SK-MEL-5 (cell line): ENCODE results near the gene TTC28. TPM values are rescaled to one million over a fixed set of nuclear protein-coding genes. Genes with fewer than 3 reads are reported as not detected.
A peak's percentile ranks its signal among the peaks of the same experiment; 100 is the strongest.

ENCODE experiments used
- DNase-seq: peaks from one replicate; pipeline ENCODE4 v3.0.0-alpha.2; 2016; ENCODE audit warnings: low read depth, low spot score
- in situ Hi-C: cut with HindIII; loops from 2 replicates; pipeline ENCODE4 v1.10.0; 2016; ENCODE audit warnings: low sequenced_read_pairs, high pct_unique_total_duplicates, low pct_unique_long_range_greater_than_20kb
- total RNA-seq: library from RNA; depleted of rRNA; stranded (reverse); fragments of >200 nt; shearing (Covaris generic); gene quantifications from 2 replicates; pipeline ENCODE4 v1.2.3, GENCODE V29; 2014

Gene TTC28
- total RNA-seq, 1 experiment from 2014 or later: 5.8 TPM

DNA sequence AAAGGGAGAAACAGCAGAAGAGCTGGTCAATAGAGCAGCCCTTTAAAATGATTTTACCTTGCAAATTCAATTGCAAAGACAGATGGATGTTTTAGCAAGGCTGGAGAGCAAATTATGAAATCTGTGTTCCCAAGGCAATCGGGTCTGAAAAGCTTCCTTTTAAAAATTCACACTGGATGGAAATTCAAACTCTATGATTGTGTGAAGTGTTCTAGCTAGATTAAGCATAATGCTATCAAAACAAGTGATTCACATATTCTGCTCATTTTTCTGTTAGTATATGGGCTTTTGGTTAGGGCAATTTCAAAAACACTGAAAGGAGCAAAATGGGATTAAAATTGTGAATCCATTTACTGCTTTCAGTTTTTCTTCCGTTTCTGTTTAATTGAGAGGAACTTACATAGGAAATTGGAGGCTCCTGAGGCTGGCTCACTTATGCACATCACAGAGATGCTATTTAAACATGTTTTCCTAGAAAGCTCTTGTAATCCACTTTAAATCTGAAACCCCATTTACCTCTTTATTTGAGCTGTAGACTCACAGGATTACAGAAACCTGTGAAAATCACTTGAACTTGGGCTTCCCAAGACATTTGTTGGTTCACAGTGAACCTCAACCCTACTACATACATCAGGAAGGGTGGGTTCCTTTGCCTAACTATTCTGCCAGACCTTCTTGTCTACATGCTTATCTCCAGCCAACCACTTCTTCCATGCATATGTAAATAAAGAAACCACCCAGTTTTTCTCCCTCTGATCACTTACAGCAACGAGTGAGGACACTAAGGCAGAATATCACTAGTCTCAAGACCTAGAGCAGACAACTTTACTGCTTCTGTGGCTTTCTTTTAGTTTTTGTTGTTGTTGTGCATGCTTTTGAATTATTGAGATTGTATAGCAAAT, 558.7 kb downstream of the TTC28 start:
- in situ Hi-C loops: no loop called here
- no peak for DNase-seq

DNA sequence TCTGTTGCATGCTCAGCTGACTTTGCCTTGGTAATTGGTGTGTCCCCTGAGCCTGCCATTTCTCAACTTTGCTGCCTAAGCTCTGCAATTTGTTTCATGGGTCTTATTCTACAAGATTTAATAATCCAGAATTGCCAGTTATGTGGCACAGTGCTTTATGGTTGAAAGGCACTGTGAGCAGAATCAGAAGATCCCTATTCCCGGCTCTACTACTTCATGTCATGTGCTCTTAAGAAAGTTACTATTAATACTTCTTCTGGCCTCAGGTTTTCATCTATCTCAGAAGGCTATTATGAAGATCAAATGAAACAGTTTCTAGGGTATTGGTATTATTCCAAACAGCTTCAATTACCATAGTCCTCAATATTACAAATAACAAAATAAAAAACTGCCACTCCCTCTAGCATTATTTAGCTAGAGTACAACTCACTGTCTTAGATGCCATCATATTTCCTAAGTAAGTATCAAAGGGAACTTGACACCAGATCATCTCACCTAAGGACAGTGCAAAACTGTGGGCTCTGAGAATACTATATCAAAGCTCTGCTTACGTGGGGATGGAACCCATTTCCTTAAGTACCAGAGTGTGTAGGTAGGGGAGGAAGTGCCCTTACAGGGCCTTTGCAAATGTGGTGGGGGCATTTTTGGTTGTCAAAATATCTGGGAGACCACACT, 560.5 kb downstream of the TTC28 start:
- DNase-seq: no peak
- in situ Hi-C loops: no loop called here

DNA sequence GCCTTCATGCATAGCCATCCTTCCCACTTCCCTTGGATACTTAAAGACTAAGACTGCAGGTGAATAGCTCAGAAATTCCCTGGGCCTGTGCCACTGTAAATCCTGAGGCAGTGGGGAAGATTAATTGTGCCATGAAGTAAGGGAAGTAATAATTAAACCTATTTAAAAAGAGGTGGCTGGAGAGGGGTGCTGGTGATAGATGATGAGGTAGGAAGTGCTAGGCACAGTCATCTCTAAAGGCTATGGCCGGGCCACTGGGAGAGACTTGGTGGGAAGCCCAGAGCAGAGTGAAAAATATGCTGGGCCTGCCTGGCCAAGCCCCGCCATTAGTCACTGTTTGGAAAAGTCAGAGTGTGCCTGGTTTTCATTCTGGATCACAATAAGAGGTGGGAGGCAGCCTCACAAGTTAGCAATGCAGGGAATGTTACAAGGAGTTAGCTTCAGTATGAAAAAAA, 563.4 kb downstream of the TTC28 start:
- in situ Hi-C loops: no loop called here
- no peak for DNase-seq

DNA sequence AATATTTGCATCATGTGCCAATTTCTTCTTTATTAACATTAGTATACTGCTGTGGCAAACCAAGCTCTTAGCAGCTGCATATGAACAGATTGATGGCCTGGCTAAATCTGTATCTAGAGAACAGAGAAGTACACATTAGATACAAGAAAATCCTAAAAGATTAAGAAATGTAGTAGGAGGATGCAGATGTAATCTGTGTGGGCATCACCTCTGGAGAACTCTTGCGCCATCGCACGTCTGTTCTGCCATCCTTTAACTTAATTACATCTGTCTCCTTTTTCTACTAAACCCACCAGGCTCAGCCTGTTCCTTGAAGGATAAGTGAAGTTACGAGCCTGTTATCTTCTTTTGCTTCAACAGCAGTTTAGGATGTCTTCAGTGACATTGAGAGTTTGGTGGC, 564.2 kb downstream of the TTC28 start:
- in situ Hi-C loops: no loop called here
- DNase-seq: no peak

DNA sequence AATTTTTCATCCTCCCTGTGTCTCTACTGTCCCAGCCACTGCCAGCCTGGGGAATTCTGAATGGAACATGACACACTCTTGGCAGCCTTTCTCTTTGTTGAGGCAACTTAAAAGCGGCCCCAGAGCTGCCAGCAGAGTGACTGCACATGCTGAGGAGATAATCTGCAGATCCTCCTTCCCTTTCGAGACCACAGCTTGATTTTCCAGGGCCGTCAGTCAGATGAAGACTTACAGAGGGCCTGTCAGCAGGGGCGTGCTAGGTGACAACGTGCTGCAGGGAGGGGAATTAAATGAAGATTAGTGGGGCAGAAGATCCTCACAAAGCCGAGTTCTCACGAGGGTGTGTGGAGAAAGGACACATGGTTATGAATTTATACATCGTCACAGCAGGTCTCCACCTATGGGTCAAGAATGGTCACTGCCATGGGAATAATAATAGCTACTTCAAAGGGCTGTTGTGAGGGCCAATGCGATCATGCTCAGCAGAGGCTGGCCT, 567.0 kb downstream of the TTC28 start:
- in situ Hi-C loops: no loop called here
- peak; percentile 73 for DNase-seq

DNA sequence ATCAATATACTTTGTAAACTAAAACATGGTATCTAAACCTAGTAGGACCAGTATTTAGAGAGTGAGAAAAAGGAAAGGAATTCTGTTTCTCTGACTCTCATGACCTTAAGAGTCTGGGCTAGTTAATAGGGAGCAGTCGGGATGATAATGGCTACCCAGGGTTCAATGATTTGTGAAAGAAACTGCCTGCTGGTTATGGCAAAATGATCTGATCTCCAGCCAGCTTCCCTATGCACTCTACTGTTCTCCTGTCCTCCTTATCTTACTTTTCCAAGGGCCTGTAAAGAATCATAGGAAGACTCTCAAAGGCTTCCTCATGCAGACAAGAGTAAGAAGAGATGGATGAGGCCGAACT, 567.5 kb downstream of the TTC28 start:
- in situ Hi-C loops: no loop called here

DNA sequence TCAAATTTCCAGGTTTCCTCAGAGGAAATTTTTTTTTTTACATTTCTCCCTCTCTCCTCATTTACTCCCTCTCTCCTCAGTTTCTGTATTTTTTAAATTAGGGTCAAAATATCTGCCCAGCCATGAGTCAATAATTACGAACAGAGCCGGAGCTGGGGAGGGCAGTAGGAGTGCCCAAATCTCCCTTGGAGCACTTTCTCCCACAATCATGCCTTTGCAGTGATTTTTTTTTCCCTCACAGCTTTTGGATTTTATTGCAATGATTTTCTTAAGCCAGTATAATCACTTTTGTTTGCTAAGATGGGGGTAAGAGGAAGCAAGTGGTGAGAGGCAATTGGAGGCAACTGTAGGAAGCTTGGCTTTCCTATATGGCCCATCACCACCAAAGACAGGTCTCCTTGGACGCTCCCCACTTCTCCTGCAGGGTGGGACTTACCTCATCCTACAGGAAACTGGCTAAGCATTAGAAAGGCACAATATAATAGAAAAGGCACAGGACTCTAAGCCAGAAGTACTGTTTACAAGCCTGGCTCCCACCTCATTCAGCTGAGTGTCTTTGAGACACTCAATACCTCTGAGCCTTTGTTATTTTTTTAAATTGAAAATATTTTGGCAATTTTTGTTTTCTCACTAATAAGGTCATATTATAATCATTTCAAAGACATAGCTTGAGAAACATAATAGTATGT, 568.0 kb downstream of the TTC28 start:
- no peak for DNase-seq
- in situ Hi-C loops: no loop called here

More for the DNA sequence above, 567.5 kb downstream of the TTC28 start:
- no peak for DNase-seq

DNA sequence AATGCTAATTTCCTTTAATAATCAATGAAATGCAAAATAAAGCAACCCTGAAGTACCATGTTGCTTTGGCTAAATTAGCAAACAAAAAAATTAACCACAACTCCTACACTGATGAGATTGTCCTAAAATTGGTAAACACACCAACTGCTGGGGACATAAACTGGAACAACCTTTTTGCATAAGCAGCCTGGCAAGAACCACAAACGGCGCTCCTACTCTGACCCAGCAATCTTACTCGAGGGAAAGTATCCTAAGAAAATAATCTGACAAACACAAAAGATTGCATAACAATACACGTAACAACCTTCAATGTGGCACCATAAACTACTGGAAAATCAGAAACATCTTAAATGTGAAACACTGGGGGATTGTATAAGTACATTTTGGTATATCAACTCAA, 570.8 kb downstream of the TTC28 start:
- DNase-seq: no peak
- in situ Hi-C loops: no loop called here

DNA sequence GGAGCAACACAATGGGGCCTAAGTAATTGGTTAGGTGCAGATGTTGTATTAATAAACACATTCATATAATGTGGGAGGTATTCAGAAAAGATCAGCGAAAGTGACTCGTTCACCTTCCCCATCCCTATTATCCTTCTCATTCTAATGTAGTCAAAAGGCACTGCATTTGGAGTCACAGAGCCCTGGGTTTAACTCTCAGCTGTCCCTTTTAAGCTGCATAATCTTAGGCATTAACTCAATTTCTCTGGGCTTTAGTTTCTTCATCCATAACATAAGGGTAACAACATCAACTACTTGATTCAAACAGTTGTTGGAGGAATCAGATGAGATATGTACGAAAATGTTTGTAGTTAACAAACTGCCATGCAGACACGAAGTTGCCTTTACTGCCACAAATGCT, 573.0 kb downstream of the TTC28 start:
- in situ Hi-C loops: no loop called here
- no peak for DNase-seq

DNA sequence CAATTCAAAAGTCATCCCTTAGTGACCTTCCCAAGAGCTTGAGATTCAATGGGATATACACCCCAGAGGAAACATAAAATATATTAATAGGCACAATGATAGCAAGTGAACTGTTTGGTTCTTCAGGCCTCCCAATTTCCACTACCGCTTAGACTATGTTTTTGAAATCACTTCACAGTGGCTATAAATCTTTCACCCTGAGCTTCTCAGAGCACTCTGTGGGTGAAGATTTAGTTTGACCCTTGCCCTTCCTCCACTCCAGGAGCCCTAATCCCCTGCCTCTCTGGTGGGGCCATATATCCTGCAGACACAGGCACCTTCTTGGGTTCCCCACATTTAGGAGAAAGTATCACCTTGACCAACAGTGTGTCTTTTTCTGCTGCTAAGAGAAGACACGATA, 573.7 kb downstream of the TTC28 start:
- no peak for DNase-seq
- in situ Hi-C loops: no loop called here

DNA sequence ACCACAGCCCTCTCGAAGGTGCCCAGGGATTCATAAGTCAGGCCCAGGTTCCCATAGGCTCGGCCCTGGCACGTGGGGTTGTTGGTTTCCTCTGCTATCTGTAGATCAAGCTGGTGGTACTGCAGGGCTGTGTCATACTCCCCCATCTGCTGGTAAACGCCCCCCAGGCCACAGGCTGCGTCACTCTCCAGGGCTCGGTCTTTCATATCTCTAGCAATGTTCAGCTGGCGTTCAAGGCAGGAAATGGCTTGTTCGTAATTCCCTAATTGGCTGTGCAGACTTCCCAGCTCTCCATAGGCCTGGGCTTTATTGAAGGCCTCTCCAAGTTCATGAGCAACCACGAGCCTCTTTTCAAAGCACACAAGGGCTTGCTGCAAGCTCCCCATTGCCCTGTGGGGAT, 574.2 kb downstream of the TTC28 start:
- in situ Hi-C loops: no loop called here
- DNase-seq: no peak

DNA sequence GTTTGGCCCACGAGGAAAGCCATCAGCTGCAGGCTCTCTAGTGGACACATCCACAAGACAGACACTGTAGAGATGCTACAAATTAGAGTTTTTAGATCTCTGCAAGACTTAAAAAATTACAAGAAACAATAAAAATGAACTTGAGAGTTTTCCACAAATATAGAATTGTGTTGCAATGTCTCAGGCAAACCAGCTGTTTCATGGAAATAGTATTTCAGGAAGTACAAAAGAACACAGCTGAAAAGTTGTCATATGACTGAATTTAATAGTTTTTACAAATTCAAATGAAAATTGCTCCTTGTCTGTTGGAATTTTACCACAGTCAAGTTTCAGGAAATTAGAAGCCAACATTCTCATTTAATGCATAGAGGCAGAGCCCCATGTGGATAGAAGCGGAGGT, 576.0 kb downstream of the TTC28 start:
- DNase-seq: no peak
- in situ Hi-C loops: no loop called here

DNA sequence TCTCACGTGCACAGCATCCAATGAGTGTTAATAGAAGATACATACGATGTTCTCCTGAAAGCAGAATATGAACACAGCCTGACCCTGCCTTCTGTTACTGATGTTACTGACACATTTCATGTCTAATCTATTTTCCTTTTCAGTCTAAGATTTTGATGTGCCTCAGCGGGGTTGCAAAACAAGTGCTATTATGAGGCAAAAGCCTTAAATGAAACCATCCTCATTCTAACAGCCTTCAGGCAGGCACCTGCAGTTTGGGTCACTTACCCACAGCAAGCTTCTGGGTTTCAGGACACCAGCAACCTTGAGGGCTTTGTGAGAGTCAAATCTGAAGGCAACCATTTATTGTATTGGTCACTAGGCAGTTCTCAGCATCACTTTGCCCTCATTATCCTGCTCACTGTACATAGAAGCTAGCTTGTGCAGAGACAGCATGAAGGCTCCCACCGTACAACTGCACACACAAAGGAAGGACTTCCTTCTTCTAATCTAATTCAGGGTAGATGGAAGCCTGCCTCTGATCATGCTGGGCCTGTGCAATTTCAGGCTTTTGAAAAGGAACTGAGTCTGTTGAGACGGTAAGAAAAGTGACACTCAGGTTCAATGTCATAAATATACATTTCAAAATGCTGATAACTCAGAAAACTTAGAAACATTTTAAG, 577.4 kb downstream of the TTC28 start:
- DNase-seq: no peak
- in situ Hi-C loops: no loop called here

DNA sequence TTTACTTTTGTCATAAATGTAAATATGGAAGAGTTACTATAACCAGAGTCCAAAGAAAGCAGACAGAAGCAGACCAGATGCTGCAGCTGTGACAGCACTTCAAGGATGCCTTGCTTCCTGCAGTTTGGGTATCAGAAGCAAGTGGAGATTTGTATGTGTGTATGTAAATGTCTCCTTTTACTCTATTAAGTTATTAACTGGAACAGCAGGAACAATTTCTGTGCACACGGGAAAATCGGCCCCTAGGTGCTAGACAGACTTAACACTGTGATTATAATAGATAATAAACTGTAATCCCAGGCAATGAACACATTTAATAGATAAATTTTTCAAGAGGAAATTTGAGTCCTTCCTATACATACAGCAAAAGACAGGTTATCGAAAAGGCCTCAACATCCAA, 582.0 kb downstream of the TTC28 start:
- in situ Hi-C loops: no loop called here
- DNase-seq: no peak

DNA sequence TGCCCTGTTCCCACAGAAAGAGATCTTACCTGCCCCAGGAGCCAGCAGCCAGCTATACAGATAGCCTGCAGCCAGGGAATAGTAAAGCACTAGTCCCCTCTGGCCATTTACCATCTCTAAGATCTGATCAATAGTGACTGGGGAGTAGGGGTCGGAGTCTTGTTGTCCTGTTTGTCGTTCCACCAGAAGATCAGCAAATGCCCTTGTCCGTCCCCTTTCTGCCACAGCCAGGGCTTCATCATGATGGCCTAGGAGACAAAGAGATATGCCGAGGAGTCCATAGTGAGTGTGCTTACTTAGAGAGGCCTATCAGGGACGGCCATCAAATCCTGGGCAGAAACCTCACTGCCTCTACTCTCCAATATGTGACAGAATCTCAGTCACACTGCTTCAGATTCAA, 583.5 kb downstream of the TTC28 start:
- DNase-seq: no peak
- in situ Hi-C loops: no loop called here

DNA sequence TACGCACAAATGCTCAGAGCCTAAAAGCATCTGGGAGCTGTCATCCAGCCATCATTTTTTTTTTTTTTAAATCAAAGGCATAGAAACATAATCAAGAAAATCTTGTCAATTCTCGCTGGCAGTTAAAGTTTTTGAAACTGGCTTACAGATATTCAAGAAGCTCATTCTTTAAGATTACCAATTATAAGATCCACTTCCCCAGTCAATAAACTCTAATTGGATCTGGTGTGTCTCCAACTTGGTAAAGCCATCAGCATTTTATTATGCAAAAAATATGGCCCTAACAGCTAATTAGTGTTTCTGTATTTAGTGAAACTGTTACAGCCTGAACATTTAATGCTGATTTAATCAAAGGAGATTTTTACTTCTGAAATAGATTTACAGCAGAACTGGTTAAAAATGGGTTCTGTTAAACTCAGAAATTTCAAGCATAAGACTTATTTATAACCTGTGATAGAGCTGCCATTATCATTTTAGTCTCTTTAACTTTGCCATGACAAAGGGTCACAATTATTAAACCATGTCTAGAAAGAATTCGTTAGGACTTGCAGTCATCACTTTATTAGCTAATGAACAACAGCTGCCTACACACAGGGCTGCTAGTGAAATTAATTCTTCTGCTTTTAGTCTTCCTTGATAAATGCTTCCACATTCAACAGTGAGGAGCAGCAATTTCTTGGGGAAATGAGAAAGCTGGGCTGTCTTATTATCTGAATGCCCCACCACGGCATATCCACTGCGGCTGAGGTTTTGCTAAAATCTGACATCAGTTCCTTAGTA, 584.1 kb downstream of the TTC28 start:
- DNase-seq: no peak
- in situ Hi-C loops: no loop called here

DNA sequence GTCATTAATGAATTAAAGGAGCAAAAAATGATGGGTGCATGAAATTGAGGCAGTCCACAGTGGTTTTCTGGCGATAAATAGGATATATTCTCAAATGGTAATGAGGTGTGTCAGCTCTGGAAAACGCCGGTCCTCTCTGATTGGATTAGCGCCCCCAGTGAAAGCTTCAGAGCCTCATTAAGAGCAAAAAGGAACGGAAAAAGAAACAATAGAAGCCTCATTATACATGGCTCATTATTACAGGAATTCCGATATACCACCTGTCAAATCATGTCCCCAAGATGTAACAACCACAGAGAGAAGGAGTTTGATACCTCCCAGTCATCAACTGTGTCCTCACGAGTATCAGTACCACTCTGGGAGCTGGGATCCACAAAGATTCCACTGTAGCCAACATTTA, 584.9 kb downstream of the TTC28 start:
- DNase-seq: no peak
- in situ Hi-C loops: no loop called here
